PC-3 (cell line): Measurements from ENCODE around the gene ANKIB1. TPM values are rescaled to one million over a fixed set of nuclear protein-coding genes. Genes with fewer than 3 reads are reported as not detected.
A peak's percentile ranks its signal among the peaks of the same experiment; 100 is the strongest.

Experiments used
- ATAC-seq: fragments of 200-7000 bp; cut with Tn5 transposase; 2 replicates; pipeline ENCODE4 v1.9.1; 2020; ENCODE audit warnings: mild to moderate bottlenecking, moderate library complexity
- BruUV-seq: library from RNA; stranded (reverse); fragments of 400-500 nt; replicated peaks from 2 replicates; lab custom pipeline; 2021; lab: Mats Ljungman, UMichigan
- CTCF ChIA-PET: fragments of 300-600 bp; sonication (Branson Sonifier 250); formaldehyde crosslinking; loops from one replicate; lab custom pipeline; 2022; ENCODE audit warnings: antibody characterized with exemption; lab: Charles Lee
- POLR2A ChIA-PET: fragments of 300-600 bp; sonication (Branson Sonifier 250); formaldehyde crosslinking; loops from one replicate; lab custom pipeline; 2022; ENCODE audit warnings: antibody characterized with exemption; ENCODE audit not compliant: unreplicated experiment; lab: Charles Lee
- DNase-seq: peaks from one replicate; pipeline ENCODE4 v3.0.0-alpha.2; 2015
- H2AFZ ChIP-seq: fragments of 300-600 bp; sonication (generic); 2 replicates; pipeline ENCODE4 v1.6.0; 2016; ENCODE audit warnings: antibody characterized with exemption, low read length
- H3F3A ChIP-seq: fragments of 300-600 bp; sonication (generic); one replicate; pipeline ENCODE4 v1.6.0; 2017; ENCODE audit warnings: antibody characterized with exemption, low read length, control low read depth, mild to moderate bottlenecking; ENCODE audit not compliant: unreplicated experiment
- H3K27ac ChIP-seq: fragments of 300-600 bp; sonication (generic); 2 replicates; pipeline ENCODE4 v1.5.1; 2016; ENCODE audit warnings: mild to moderate bottlenecking, low read length
- H3K27me3 ChIP-seq: fragments of 300-600 bp; sonication (generic); 2 replicates; pipeline ENCODE4 v1.6.1; 2016; ENCODE audit warnings: low read length, mixed read lengths
- H3K36me3 ChIP-seq: fragments of 300-600 bp; sonication (generic); 2 replicates; pipeline ENCODE4 v1.6.1; 2016; ENCODE audit warnings: low read depth, mixed run types, low read length, mixed read lengths
- H3K4me1 ChIP-seq: fragments of 300-600 bp; sonication (generic); 2 replicates; pipeline ENCODE4 v1.5.1; 2016; ENCODE audit warnings: low read length; ENCODE audit not compliant: insufficient read depth
- H3K4me2 ChIP-seq: fragments of 300-600 bp; sonication (generic); 2 replicates; pipeline ENCODE4 v1.6.0; 2016; ENCODE audit warnings: low read length
- H3K4me3 ChIP-seq: fragments of 300-600 bp; sonication (generic); 2 replicates; pipeline ENCODE4 v1.5.1; 2016; ENCODE audit warnings: mild to moderate bottlenecking, low read length, mixed read lengths
- H3K79me2 ChIP-seq: fragments of 300-600 bp; sonication (generic); 2 replicates; pipeline ENCODE4 v1.6.1; 2017; ENCODE audit warnings: low read length, mixed read lengths
- H3K9ac ChIP-seq: fragments of 300-600 bp; sonication (generic); 2 replicates; pipeline ENCODE4 v1.6.0; 2016; ENCODE audit warnings: mild to moderate bottlenecking, low read length
- H3K9me2 ChIP-seq: fragments of 300-600 bp; sonication (generic); replicated peaks from 2 replicates; pipeline ENCODE4 v1.6.1; 2016; ENCODE audit warnings: mixed run types, low read length, mixed read lengths
- H3K9me3 ChIP-seq: fragments of 300-600 bp; sonication (generic); 2 replicates; pipeline ENCODE4 v1.6.1; 2016; ENCODE audit warnings: low read length, mixed read lengths
- H4K20me1 ChIP-seq: fragments of 300-600 bp; sonication (generic); 2 replicates; pipeline ENCODE4 v1.6.1; 2016; ENCODE audit warnings: low read length, mixed read lengths
- EZH2 ChIP-seq: fragments of 300-600 bp; sonication (generic); IDR thresholded peaks from one replicate; pipeline ENCODE4 v1.6.1; 2017; ENCODE audit warnings: antibody characterized with exemption, mild to moderate bottlenecking, low read length; ENCODE audit not compliant: unreplicated experiment
- EZH2phosphoT487 ChIP-seq: fragments of 300-600 bp; sonication (generic); IDR thresholded peaks from 2 replicates; pipeline ENCODE4 v1.6.1; 2018; ENCODE audit warnings: mild to moderate bottlenecking, antibody characterized with exemption, low read length, borderline replicate concordance
- intact Hi-C: fragments of 100-400 bp; cut with micrococcal nuclease; formaldehyde crosslinking; loops from 2 replicates; pipeline ENCODE4 v1.9.0; 2023
- total RNA-seq: library from RNA; depleted of rRNA; stranded (reverse); fragments of >200 nt; gene quantifications from 2 replicates; pipeline ENCODE4 v1.2.3, GENCODE V29; 2014
- TF ChIP-seq, protein P1 (sequence below): fragments of 300-600 bp; sonication (generic); conservative IDR thresholded peaks from 2 replicates; pipeline ENCODE4 v1.5.1; 2017; ENCODE audit warnings: antibody characterized with exemption, low read depth, mild to moderate bottlenecking, low read length

The ANKIB1 gene
- total RNA-seq, 1 experiment from 2014 or later, result 32.1 TPM

DNA sequence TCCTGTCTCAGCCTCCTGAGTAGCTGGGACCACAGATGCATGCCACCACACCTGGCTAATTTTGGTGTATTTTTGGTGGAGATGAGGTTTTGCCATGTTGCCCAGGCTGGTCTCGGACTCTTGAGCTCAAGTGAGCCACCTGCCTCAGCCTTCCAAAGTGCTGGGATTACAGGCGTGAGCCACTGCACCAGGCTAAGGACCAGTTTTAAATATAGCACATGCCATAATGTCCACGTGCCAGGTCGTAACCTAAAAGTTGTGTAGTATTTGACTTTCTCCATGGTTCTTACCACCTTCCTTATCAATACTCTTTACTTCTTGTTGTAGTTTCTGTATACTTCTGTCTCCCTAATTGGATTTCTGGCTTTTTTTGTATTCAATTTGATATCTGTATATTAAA is 13.3 kb downstream of the ANKIB1 start:
- no peak for TF ChIP-seq EZH2phosphoT487
- no peak for TF ChIP-seq EZH2
- no peak overlapping the region for H2AFZ ChIP-seq
- H3K27me3 ChIP-seq, result no peaks in the 10 kb centered on the region
- DNase-seq, result no peak
- peaks cover 82% of the 10 kb centered on the region for H3K79me2 ChIP-seq
- H3K4me3 ChIP-seq, result no peak overlapping the region
- POLR2A ChIA-PET, result interaction anchor here (0.6 kb wide), 1 partner anchor 526 kb away, joined by 3 read pairs; no protein-coding TSS in a partner anchor
- no peaks in the 10 kb centered on the region for H4K20me1 ChIP-seq
- peaks cover 32% of the 10 kb centered on the region for H3K4me1 ChIP-seq
- H3K27ac ChIP-seq, result peak overlapping the region; percentile 93
- H3K36me3 ChIP-seq, result 0 out of 2 replicates have a peak, but pooled peaks cover 5% of the 10 kb centered on the region
- no peak for ATAC-seq
- H3K4me2 ChIP-seq, result no peak overlapping the region
- no TSS peak for BruUV-seq
- no peaks in the 10 kb centered on the region for H3F3A ChIP-seq
- peak overlapping the region; percentile 58; the same call in 1 of the 2 replicates for H3K9ac ChIP-seq
- intact Hi-C loops, result no loop called here
- CTCF ChIA-PET, result no interaction called here
- no peaks in the 10 kb centered on the region for H3K9me2 ChIP-seq
- H3K9me3 ChIP-seq, result no peaks in the 10 kb centered on the region

DNA sequence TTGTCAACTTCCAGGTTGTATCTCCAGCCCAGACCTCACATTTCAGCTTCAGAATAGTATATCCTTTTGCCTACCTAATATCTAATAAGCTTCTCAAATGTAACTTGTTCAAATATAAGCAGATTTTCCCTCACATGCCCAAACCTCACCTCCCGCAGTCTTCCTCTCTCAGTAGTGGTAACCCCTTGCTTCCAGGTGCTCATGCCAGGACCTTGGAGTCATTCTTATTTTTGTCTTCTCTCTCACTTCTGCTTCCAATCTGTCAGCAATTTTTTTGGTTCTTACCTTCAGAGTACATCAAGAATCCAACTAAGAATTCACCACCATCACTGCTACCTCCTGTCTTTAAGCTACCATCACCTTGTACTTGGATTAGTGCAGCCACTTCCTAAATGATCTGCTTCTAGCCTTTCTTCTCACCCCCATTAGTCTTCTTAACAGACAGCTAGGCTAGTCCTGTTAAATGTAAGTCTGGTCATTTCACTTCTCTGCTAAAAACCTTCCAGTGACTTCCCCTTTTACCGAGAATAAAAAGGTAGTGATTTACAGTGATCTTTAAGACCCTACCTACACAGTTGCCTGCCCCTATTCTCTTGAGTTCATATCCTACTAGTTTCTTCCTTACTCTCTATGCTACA is 14.0 kb downstream of the ANKIB1 start:
- ATAC-seq (peak; percentile 7), DNase-seq (no peak)
- H3K4me1 ChIP-seq, result peaks cover 32% of the 10 kb centered on the region
- H3K4me2 ChIP-seq, result peak overlapping the region; percentile 68
- ChIA-PET CTCF (interaction anchor here (1.0 kb wide), 1 partner anchor 13 kb away, joined by 3 read pairs; no protein-coding TSS in a partner anchor), POLR2A (interaction anchor here (0.5 to 0.6 kb wide), 2 partner anchors 177 to 526 kb away, joined by 3 read pairs; no protein-coding TSS in a partner anchor)
- H3K9me2 ChIP-seq, result no peaks in the 10 kb centered on the region
- H4K20me1 ChIP-seq, result no peaks in the 10 kb centered on the region
- no peaks in the 10 kb centered on the region for H3K27me3 ChIP-seq
- TSS peak; percentile 94 for BruUV-seq
- H3K9me3 ChIP-seq, result no peaks in the 10 kb centered on the region
- peak overlapping the region; percentile 58 for H3K9ac ChIP-seq
- no peaks in the 10 kb centered on the region for H3K36me3 ChIP-seq
- peaks cover 79% of the 10 kb centered on the region for H3K79me2 ChIP-seq
- no peaks in the 10 kb centered on the region for H3F3A ChIP-seq
- intact Hi-C loops, result no loop called here
- TF ChIP-seq EZH2 (no peak), EZH2phosphoT487 (no peak)
- TF ChIP-seq, protein P1, sequence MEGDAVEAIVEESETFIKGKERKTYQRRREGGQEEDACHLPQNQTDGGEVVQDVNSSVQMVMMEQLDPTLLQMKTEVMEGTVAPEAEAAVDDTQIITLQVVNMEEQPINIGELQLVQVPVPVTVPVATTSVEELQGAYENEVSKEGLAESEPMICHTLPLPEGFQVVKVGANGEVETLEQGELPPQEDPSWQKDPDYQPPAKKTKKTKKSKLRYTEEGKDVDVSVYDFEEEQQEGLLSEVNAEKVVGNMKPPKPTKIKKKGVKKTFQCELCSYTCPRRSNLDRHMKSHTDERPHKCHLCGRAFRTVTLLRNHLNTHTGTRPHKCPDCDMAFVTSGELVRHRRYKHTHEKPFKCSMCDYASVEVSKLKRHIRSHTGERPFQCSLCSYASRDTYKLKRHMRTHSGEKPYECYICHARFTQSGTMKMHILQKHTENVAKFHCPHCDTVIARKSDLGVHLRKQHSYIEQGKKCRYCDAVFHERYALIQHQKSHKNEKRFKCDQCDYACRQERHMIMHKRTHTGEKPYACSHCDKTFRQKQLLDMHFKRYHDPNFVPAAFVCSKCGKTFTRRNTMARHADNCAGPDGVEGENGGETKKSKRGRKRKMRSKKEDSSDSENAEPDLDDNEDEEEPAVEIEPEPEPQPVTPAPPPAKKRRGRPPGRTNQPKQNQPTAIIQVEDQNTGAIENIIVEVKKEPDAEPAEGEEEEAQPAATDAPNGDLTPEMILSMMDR, result no peak
- H3K27ac ChIP-seq, result peak overlapping the region; percentile 93
- H2AFZ ChIP-seq, result no peak overlapping the region
- H3K4me3 ChIP-seq, result peak overlapping the region; percentile 17

DNA sequence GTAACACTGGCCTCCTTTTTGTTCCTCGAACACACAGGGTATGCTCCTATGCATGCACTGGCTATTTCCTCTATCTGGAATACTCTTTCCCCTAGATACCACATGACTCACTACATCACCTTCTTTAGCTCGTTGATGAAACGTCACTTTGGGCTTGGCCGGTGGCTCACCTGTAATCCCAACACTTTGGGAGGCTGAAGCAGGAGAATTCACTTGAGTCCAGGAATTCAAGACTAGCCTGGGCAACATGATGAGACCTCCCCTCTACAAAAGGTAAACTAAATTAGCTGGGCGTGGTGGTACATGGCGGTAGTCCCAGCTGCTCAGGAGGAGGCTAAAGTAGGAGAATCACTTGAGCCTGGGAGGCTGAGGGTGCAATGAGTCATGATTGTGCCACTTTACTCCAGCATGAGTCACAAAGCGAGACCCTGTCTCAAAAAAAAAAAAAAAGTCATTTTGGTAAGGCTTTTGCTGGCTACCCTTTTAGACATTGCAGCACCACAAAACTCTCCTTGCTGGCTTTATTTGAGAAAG is 14.5 kb downstream of the ANKIB1 start:
- peak overlapping the region; percentile 17; the same call in 1 of the 2 replicates for H3K4me3 ChIP-seq
- peak; percentile 94 for ATAC-seq
- BruUV-seq, result no TSS peak
- no peaks in the 10 kb centered on the region for H3F3A ChIP-seq
- TF ChIP-seq, protein P1, result no peak
- no peaks in the 10 kb centered on the region for H3K36me3 ChIP-seq
- H4K20me1 ChIP-seq, result no peaks in the 10 kb centered on the region
- ChIA-PET POLR2A (interaction anchor here (0.5 kb wide), 1 partner anchor 178 kb away, joined by 3 read pairs; no protein-coding TSS in a partner anchor), CTCF (interaction anchor here (0.6 to 1.0 kb wide), 2 partner anchors 14 to 81 kb away, joined by 3 to 8 read pairs; no protein-coding TSS in a partner anchor)
- peak overlapping the region; percentile 68 for H3K4me2 ChIP-seq
- intact Hi-C loops, result no loop called here
- peak overlapping the region; percentile 93 for H3K27ac ChIP-seq
- no peaks in the 10 kb centered on the region for H3K9me3 ChIP-seq
- H3K79me2 ChIP-seq, result peaks cover 79% of the 10 kb centered on the region
- no peaks in the 10 kb centered on the region for H3K9me2 ChIP-seq
- H3K9ac ChIP-seq, result peak overlapping the region; percentile 58
- no peaks in the 10 kb centered on the region for H3K27me3 ChIP-seq
- peak overlapping the region; percentile 34 for H2AFZ ChIP-seq
- DNase-seq, result peak; percentile 90
- H3K4me1 ChIP-seq, result peaks cover 27% of the 10 kb centered on the region
